ENCODE results near the gene PDCD2.

DNA sequence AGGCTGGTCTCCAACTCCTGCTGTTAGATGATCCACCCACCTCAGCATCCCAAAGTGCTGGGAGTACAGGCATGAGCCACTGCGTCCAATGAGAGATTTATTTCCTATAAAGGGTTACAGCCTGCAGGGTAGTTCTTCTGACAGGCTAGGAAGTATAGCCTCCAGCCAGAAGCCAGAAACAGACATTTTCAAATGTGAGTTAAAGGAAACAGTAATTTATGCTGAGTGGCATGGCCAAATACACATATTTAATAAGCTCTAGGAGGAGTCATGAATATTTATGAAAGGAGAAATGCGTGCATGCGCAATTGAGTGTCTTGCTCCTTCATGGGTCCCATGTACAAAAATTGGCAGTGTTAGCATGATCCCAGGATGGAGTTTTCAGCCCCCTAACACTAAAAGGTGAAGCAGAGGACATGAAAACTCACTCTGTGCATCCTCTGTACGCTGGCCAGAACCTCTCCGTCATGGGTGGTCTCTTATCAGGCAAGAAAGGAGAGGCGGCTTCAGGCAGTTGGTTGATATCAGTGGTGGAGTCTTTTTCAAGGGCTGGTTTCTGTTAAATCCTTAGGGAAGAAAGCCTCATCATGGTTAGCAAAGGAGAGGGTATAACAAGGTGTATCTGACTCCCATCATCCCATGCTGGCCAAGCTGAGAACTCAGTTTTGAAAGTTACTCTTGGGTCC is 21.3 kb upstream of the PDCD2 start:
- TF ChIP-seq, protein P1, sequence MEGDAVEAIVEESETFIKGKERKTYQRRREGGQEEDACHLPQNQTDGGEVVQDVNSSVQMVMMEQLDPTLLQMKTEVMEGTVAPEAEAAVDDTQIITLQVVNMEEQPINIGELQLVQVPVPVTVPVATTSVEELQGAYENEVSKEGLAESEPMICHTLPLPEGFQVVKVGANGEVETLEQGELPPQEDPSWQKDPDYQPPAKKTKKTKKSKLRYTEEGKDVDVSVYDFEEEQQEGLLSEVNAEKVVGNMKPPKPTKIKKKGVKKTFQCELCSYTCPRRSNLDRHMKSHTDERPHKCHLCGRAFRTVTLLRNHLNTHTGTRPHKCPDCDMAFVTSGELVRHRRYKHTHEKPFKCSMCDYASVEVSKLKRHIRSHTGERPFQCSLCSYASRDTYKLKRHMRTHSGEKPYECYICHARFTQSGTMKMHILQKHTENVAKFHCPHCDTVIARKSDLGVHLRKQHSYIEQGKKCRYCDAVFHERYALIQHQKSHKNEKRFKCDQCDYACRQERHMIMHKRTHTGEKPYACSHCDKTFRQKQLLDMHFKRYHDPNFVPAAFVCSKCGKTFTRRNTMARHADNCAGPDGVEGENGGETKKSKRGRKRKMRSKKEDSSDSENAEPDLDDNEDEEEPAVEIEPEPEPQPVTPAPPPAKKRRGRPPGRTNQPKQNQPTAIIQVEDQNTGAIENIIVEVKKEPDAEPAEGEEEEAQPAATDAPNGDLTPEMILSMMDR (IDR thresholded peaks at IDR 0.05) = no peak
- no peak for TF ChIP-seq POLR2A (IDR thresholded peaks at IDR 0.05)

Data from gastroesophageal sphincter (tissue), 3 donors.